ENCODE data around the gene RCL1.

GRCh38 chr9:4855841-4856240 lies 63.1 kb downstream of the RCL1 start:
- TF ChIP-seq CTCF (conservative IDR thresholded peaks at IDR 0.05) = no peak
- no peak for TF ChIP-seq ZFX (IDR thresholded peaks at IDR 0.05)
